H1 (cell line): Measurements from ENCODE around the gene TMEM117. TPM values are rescaled to one million over a fixed set of nuclear protein-coding genes. Genes with fewer than 3 reads are reported as not detected.

ENCODE experiments used
- RXRA ChIP-seq: IDR thresholded peaks from 2 replicates; pipeline ENCODE4 v1.6.1; 2011; ENCODE audit warnings: low read depth, mild to moderate bottlenecking, low read length, moderate library complexity; ENCODE audit not compliant: insufficient read depth
- polyA plus RNA-seq, 7 experiments: library from polyadenylated mRNA; depleted of rRNA in 3 of 7; stranded (reverse) in 5 of 7; unstranded in 2 of 7; fragments of >200 nt in 5 of 7; fragments of 200-250 nt in 2 of 7; gene quantifications; 1 replicate in 5 of 7; 2 replicates in 1 of 7; 4 replicates in 1 of 7; pipeline versions ENCODE4 v1.2.1 to v1.2.3, GENCODE V29; 2011 to 2013; ENCODE audit warnings: missing spikeins in 2 of 7, mixed read lengths in 2 of 7
- total RNA-seq: library from RNA; stranded (reverse); fragmentation: NEBNext Ultra II Directional; extraction: Animal tissue kit (Norgen Biotek cat#: 25700); gene quantifications from 2 replicates; pipeline ENCODE4 v1.2.1, GENCODE V29; 2021

TMEM117 gene
- total and polyA plus RNA-seq, 2 of the 8 experiments (the other 6 are each of a cell fraction or from before 2014, with no cell fraction given), result 0.80 to 1.4 TPM

DNA sequence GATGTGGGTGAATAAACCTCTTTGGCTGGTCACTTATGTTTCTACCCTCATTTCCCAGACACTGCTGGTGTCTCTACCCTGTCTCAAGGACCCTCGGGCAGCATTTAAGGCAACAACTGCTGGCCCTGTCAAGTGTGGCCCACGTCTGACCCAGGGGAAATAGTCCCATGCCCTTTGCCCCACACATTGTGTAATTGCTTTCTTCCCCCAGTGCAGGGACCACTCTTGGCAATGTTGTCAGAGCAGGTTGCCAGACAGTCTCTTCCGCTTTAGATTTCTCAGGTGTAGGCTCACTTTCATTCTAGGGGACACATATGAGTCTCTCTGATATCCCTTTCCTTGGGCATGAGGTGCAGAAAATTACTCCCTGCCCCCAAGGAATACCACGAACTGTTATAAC, 216.7 kb downstream of the TMEM117 start (continued):
- no peak for TF ChIP-seq RXRA
- TF ChIP-seq, all 59 proteins: peak for 0
